Stimulated activated CD8-positive, alpha-beta memory T cell treated with anti-CD3 and anti-CD28 coated beads, Interleukin-15, amount 100 ng/mL, for 4 hours (primary cell): ENCODE measurements around the gene CDH3.
A peak's percentile ranks its signal among the peaks of the same experiment; 100 is the strongest.
"Not testable (repeated sequence)": the region's sequence is repeated elsewhere in the genome, so short reads cannot be mapped to it uniquely, and the experiment has no call there.

Experiments used
- DNase-seq, 2 donors: peaks; one replicate each; pipeline ENCODE4 v3.0.0-alpha.2; 2020; ENCODE audit warnings: low read depth in 2 of 2

The CDH3 gene

DNA sequence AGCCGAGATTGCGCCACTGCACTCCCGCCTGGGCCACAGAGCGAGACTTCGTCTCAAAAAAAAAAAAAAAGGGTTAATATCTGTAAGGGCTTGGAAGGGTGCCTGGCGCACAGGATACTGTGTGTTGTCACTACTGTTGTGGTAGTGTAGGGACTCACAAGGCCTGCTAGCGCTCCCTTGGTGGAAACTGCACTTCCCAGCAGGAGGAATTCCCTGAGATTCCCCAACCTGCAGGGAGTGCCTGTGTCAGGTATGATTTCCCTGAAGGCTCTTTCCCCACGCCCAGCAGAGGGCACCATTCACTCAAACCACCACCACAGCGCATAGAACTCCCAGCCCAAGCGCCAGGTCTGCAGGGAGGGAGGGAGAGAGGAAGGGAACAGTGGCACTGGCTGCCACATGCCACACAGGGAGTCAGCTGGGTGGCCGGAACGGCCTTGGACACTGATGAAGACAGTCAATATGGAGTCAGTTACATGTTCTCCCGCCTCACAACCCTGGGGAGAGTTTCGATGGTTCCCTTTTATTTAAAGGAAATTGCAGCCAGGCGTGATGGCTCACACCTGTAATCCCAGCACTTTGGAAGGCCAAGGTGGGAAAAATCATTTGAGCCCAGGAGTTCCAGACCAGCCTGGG is 59.2 kb downstream of the CDH3 start:
- DNase-seq = peak in 1 of 2 donors; percentile 14

DNA sequence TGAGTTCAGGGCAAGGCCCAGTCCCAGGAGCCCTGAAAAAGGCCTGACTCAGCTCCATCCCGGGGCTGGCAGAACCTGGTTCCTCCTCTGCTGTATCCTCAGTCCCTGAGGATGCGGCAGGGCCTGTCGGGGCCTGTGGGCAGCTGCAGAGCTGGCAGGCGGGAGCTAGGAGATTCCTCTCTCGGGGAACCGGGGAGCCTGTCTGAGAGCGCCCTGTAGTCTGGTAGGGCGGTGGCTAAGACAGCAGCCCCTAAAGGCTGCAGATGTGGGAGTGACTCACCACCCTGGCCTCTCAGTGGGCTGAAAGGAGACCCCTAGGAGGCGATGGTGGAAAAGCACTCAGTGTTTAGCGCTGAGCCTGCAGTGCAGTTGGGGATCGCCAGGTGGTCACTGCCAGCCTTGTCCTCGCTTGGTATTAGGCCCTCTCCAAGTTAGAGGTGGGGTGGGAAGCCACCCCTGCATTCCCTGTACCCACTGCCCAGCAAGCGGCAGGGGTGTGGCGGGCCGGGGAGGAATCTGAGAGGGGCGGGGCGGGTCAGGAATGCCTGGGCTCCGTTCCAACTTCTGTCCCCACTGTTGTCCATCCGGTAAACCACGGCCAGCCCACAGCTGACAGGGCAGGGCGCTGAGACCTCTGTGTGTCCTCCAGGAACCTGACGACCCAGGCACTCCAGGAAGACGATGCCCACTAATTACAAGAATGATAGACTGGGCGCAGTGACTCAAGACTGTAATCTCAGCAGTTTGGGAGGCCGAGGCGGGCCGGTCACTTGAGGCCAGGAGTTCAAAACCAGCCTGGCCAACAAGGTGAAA is 62.4 kb downstream of the CDH3 start:
- no peak for DNase-seq

DNA sequence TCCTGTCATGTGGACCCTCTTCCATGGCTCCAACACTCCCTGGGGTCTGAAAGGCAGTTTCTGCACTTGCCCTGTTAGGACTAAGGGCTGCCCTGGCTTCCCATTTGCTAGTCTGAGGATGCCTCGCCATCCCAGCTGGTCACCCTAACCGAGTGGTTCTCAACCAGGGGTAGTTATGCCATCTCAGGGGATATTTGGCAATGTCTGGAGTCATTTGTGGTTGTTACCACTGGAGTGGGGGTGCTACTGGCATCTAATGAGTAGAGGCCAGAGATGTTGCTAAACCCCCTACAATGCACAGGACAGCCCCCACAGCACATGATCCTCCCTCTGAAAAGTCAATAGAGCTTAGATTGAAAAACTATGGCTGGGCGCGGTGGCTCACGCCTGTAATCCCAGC is 65.1 kb downstream of the CDH3 start:
- DNase-seq = no peak

DNA sequence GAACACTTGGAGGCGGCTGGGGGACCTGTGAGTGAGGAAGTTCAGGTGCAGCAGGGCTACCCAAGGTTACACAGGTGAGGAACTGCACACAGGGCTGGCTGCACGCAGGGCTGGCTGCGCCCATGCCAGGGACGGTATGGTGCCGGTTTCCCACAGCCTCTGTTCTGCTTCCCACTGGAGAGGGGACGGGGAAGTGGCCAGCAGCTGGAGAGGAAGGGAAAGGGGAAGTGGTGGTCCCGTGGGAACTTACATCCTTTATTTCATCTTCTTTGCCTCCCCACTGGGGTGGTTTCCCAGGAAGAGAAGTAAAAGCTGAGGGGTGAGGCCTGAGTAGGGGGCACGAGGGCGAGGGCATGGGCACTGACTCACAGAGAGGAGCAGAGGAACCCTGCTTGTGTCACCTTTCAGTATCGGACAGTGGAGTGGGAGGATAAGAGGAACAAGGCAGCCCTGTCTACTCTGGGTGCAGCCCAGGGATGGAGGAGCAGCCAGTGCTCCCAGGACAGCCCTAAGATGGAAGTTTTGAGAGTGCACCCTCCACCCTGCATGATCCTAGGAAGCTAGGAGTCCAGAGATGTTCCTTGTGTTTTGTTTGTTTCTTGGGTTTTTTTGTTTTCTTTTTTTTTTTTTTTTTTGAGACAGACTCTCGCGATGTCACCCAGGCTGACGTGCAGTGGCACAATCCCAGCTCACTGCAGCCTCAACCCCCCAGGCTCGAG is 66.5 kb downstream of the CDH3 start:
- DNase-seq = no peak

DNA sequence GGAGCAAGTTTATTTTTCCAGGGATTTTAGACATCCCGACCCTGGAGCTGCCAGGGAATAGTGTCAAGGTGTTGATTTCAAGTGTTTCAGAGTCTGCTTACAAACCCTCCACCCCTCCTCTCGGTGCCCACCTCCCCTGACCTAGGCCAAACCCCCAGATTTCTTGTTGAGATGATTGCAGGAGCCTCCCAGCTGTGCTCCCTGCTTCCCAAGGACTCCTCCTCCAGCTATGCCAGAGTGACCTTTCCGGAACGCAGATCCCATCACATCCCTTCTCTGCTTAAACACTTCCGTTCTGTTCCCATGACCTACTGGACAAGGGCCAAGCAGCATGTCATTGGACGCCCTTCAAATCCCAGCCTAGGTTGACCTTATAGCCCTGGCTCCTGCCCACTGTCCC is 68.3 kb downstream of the CDH3 start:
- DNase-seq = no peak

DNA sequence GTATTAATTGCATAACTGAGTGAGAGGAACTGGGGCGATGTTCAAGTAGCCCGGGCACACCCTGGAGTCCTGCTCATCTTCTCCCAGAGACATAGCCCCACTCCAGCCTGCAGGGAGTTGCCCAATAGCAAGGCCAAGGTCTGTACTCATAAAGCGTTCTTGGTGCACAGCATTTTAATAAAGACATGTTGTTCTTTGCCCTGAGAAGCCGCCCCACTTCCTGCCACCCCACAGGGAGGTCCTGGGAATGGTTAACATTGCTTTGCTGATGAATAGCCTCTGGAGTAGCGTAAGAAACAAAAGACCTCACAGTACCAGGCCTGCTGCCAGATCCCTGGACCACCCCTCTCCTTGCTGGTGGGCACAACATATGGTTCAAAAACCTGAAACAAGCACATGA is 70.4 kb downstream of the CDH3 start:
- DNase-seq = no peak

DNA sequence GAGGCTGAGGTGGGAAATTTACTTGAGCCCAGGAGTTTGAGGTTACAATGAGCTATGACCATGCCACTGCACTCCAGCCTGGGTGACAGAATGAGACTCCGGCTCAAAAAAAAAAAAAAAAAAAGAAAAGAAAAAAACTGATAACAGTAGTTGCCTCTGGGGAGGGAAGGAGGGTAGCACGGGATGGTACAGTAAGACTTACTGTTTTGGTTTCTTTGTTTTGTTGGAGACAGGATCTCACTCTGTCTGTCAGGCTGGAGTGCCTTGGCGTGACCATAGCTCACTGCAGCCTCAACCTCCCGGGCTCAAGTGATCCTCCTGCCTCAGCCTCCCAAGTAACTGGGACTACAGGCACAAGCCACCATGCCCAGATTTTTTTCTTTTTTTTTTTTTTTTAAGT is 71.4 kb downstream of the CDH3 start:
- DNase-seq = not testable (repeated sequence)

DNA sequence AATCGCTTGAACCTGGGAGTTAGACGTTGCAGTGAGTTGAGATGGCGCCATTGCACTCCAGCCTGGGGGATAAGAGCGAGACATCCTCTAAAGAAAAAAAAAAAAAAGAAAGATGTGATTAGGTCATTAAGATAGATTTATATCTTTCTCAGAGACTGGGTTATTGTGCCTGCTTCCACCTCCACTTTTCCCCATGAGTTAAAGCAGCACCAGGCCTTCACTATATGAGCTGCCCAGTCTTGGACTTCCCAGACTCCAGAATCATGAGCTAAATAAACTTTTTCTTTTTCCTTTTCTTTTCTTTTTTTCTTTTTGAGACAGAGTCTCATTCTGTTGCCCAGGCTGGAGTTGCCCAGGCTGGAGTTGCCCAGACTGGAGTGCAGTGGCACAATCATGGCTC is 72.6 kb downstream of the CDH3 start:
- DNase-seq = no peak

DNA sequence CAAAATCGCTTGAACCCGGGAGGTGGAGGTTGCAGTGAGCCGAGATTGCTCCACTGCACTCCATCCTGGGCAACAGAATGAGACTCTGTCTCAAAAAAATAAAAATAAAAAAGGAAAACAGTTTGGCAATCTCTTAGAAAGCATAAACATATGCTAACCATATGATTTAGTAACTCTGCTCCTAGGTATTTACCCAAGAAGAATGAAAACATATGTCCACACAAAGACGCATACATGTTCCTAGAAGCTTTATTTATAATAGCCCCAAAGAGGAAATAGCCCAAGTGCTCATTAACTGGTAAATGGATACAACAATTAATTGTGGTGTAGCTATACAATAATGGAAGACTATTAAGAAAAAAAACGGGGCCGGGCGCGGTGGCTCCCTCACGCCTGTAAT is 73.5 kb downstream of the CDH3 start:
- no peak for DNase-seq

DNA sequence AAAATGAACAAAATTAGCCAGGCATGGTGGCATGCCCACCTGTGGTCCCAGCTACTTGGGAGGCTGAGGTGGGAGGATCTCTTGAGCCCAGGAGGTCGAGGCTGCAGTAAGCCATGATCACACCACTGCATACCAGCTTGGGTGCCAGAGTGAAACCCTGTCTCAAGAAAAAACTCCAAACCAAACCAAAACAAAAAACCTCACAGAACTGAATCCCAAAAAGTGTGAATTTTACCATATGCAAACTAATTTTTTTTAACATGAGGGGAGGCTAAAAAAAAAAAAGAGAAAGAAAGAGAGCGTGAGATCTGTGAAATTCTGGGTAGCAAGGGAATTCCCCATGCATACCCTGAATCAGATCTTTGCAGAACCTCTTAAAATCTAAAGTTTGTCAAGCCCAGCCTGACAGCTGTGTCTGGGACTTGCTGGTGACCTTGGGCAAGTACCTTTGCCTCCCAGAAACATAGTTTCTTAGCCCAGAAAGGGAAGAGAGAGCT is 74.9 kb downstream of the CDH3 start:
- no peak for DNase-seq

DNA sequence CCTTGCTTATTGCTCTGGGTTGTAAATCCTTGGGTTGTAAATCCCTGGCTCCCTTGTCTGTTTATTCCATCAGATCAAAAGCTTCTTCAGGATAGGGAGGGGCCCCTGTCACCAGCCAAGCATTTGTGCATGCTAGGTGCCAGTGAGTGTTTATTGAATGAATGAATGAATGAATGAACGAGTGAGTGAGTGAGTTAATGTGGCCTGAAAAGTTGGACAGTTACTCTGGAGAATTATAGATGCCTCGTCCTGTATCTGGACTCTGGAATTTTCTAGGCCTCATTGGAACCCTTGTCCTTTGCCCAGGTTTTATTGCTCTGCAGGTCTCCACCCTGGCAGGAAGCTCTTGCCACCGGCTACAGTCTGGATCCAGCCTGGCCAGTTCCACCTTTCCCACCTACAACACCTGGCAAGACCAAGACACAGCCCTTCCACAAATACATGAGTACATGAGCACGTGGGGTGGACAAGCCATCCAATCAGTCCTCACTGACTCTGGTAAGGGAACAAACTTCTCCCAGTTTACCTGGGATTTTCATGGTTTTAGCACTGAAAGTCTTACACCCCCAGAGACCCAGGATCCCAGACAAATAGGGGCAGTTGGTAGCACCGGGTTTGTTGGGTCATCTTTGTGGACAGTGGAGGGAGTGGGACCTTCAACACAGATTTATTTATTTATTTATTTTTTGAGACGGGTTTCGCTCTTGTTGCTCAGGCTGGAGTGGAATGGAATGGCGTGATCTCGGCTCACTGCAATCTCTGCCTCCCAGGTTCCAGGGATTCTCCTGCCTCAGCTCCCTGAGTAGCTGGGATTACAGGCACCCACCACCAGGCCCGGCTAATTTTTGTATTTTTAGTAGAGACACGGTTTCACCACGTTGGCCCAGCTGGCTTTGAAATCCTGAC is 77.3 kb downstream of the CDH3 start:
- no peak for DNase-seq

DNA sequence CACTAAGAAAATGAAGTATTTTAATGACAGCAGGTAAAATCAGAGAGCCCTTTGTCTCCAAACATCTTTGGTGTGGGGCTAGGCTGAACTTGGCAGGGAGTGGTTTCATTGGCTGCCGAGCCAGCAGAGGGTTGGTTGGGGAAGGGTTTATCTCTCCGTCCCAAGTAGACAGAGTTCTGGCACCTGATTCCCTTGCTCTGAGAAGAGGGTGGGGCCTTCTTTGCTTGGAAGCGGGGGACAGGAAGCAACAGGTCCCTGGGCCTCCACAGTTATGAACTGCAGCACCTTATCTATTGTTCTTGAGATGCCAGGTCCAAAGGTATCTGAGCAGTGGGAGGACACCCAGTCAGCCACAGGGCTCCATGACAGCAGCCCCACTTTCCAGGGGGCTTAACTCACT is 79.7 kb downstream of the CDH3 start:
- DNase-seq = no peak

DNA sequence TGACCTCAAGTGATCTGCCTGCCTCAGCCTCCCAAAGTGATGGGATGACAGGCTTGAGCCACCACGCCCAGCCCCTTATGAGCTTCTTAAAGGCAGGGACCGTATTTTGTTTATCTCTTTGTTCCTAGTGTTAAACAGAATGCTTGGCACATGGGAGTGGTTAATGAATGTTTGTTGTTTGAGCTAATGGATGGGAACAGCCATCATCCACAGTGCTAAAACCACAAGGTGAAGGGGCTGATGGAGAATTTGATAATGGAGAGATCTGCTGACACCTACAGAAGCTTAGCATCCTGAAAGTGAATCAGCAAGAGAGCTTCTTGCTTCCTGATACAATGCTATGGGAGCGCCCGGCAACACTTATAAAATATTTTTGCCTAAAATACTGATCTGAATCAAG is 83.4 kb downstream of the CDH3 start:
- no peak for DNase-seq

DNA sequence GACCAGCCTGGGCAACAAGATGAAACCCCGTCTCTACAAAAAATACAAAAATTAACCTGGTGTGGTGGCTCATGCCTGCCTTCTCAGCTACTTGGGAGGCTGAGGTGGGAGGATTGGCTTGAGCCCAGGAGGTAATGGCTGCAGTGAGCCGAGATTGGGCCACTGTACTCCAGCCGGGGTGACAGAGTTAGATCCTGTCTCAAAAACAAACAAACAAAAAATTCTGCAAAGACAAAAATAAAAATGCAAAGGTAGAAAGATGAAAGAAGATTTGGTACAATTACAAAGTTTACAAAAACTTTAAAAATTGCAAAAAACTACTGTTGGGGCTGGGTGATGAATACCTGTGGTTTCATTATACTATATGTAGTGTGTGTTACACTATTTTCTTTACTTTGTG is 86.5 kb downstream of the CDH3 start:
- no peak for DNase-seq

DNA sequence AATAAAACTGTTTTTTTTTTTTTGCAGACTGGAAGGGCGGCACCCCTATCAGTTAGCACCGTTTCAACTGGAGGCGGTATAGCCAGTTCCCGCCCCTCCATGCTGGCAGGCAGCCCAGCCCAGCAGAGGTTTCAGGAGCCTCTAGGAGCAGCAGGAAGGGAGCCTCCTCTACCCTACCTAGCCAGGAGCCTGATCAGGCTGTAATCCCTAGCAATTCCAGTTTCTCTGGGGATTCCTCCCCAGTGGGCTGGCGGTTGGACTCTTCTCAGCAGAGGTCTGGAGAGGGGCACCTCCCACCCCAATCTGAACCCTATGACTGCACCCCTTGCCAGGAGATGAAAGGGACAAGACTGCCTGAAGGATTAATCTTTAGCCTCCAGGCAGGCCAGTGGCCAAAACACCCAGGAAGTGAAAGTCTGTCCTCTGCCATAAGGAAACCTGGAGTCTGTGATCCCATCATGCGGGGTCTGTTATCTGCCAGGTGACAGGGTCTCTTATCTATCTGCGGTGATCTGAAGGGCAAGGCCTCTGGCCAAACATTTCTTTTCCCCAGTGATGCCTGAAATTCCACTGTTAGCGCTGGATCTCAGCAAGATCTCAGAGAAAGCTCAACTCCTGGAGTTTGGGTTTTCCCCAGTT is 87.1 kb downstream of the CDH3 start:
- no peak for DNase-seq

DNA sequence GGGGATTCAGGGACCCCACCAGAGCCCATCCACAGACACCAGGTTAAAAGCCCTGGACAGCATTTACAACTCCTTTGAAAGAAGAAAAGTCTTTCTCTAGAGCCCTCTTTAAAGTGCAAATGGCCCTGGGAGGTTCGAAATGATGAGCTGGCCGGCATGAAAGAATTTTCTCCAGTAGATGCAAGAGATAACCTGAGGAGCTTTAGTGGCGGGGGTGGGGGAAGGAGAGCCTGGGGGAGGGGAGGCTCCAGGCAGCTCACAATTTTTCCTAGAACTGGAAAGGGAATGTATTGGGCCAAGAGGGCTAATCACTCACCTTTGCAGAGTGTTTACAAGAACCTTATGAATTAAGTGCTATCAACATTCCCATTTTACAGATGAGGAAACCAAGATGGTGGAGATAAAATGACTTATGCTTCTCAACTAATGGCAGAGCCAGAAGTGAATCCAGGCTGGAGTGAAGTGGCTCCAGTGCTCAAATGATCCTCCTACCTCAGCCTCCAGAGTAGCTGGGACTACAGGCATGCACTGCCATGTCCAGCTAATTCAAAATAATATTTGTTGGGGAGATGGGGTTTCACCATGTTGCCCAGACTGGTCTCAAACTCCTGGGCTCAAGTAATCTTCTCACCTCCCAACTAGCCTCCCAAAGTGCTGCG is 87.8 kb downstream of the CDH3 start:
- no peak for DNase-seq

DNA sequence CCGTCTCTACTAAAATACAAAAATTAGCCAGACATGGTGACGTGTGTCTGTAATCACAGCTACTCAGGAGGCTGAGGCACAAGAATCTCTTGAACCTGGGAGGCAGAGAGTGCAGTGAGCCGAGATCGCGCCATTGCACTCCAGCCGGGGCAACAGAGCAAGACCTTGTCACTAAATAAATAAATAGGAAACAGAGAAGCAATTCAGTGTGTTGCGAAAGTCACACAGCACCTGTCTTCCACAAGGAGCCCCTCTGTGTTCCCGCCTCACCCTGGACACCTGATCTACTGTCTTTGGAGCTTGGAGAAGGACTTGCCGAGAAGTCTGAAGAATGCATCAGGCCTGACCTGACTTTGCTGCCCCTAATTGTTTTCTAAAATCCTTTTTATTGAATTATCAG is 88.5 kb downstream of the CDH3 start:
- DNase-seq = no peak

DNA sequence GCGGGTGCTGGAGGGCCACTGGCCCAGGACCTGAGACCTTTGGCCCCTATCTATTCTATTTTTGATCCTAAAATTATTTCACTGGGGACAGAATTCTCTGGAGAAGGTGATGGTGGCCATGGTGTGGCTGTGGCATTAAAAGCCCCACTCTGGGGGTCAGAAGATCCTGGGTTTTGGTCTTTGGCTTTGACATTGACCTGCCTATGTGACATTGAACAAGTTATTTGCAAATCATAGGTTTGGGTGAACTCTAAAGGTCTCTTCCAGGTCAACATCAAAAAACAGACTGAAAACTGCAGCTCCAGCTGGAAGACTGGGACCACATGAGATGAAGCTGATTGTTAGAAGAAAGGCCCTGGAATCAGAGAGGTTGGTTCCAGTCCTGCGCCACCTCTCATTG is 89.7 kb downstream of the CDH3 start:
- no peak for DNase-seq

DNA sequence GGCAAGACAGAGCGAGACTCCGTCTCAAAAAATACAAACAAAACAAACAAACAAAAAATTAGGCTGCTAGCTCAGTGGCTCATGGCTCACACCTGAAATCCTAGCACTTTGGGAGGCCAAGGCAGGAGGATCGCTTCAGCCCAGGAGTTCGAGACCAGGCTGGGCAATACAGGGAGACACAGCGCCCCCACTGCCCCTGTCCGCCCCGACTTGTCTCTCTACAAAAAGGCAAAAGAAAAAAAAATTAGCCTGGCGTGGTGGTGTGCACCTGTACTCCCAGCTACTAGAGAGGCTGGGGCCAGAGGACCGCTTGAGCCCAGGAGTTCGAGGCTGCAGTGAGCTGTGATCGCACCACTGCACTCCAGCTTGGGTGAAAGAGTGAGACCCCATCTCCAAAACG is 91.5 kb downstream of the CDH3 start:
- DNase-seq = no peak

DNA sequence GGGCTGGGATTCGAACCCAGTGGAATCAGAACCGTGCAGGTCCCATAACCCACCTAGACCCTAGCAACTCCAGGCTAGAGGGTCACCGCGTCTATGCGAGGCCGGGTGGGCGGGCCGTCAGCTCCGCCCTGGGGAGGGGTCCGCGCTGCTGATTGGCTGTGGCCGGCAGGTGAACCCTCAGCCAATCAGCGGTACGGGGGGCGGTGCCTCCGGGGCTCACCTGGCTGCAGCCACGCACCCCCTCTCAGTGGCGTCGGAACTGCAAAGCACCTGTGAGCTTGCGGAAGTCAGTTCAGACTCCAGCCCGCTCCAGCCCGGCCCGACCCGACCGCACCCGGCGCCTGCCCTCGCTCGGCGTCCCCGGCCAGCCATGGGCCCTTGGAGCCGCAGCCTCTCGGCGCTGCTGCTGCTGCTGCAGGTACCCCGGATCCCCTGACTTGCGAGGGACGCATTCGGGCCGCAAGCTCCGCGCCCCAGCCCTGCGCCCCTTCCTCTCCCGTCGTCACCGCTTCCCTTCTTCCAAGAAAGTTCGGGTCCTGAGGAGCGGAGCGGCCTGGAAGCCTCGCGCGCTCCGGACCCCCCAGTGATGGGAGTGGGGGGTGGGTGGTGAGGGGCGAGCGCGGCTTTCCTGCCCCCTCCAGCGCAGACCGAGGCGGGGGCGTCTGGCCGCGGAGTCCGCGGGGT is 92.1 kb downstream of the CDH3 start, which contains the start of gene CDH1:
Gene CDH1 (plus strand): TSS at position 247 of the 684 bp plus-strand sequence. CDS start 124 bp downstream, at position 371.
- no peak for DNase-seq
